Measurements from ENCODE around the gene CYSTM1. TPM values are rescaled to one million over a fixed set of nuclear protein-coding genes. Genes with fewer than 3 reads are reported as not detected.

Gene CYSTM1
- total RNA-seq, 1 donor from 2014 or later: 11.4 TPM

GRCh38 chr5:140215276-140215675 lies 40.3 kb downstream of the CYSTM1 start:
- H3K27ac Mint-ChIP-seq: no peak overlapping the region
- no peak for DNase-seq (ENCODE audit: low spot score in 2 of 2, unreplicated experiment in 2 of 2)
- H3K27me3 Mint-ChIP-seq (ENCODE audit: low read depth): no peaks in the 10 kb centered on the region
- TF ChIP-seq CTCF (IDR thresholded peaks at IDR 0.05; ENCODE audit: unreplicated experiment): no peak
- H3K4me3 Mint-ChIP-seq: no peak overlapping the region
- H3K4me1 Mint-ChIP-seq: no peaks in the 10 kb centered on the region
- no peaks in the 10 kb centered on the region for H3K9me3 Mint-ChIP-seq
- H3K36me3 Mint-ChIP-seq: no peaks in the 10 kb centered on the region

GRCh38 chr5:140216478-140217074 lies 41.6 kb downstream of the CYSTM1 start:
- DNase-seq (ENCODE audit: low spot score in 2 of 2, unreplicated experiment in 2 of 2): no peak
- no peak for TF ChIP-seq CTCF (IDR thresholded peaks at IDR 0.05; ENCODE audit: unreplicated experiment)
- Mint-ChIP-seq H3K9me3 (no peaks in the 10 kb centered on the region), H3K27me3 (ENCODE audit: low read depth) (no peaks in the 10 kb centered on the region), H3K27ac (no peak overlapping the region), H3K4me3 (no peak overlapping the region), H3K36me3 (no peaks in the 10 kb centered on the region), H3K4me1 (no peaks in the 10 kb centered on the region)

- H3K4me3 Mint-ChIP-seq: no peak overlapping the region
- no peaks in the 10 kb centered on the region for H3K36me3 Mint-ChIP-seq
- no peaks in the 10 kb centered on the region for H3K4me1 Mint-ChIP-seq
- DNase-seq (ENCODE audit: low spot score in 2 of 2, unreplicated experiment in 2 of 2): no peak
- H3K27ac Mint-ChIP-seq: no peak overlapping the region
- H3K9me3 Mint-ChIP-seq: no peaks in the 10 kb centered on the region
- H3K27me3 Mint-ChIP-seq (ENCODE audit: low read depth): no peaks in the 10 kb centered on the region
- no peak for TF ChIP-seq CTCF (IDR thresholded peaks at IDR 0.05; ENCODE audit: unreplicated experiment)
Observed at GRCh38 chr5:140217299-140218026, 42.5 kb downstream of the CYSTM1 start.

GRCh38 chr5:140219068-140219991 lies 44.3 kb downstream of the CYSTM1 start:
- no peak overlapping the region for H3K27ac Mint-ChIP-seq
- H3K36me3 Mint-ChIP-seq: no peaks in the 10 kb centered on the region
- no peak for DNase-seq (ENCODE audit: low spot score in 2 of 2, unreplicated experiment in 2 of 2)
- H3K4me1 Mint-ChIP-seq: no peaks in the 10 kb centered on the region
- H3K27me3 Mint-ChIP-seq (ENCODE audit: low read depth): no peaks in the 10 kb centered on the region
- no peaks in the 10 kb centered on the region for H3K9me3 Mint-ChIP-seq
- H3K4me3 Mint-ChIP-seq: no peak overlapping the region
- no peak for TF ChIP-seq CTCF (IDR thresholded peaks at IDR 0.05; ENCODE audit: unreplicated experiment)

GRCh38 chr5:140220032-140220697 lies 45.2 kb downstream of the CYSTM1 start:
- Mint-ChIP-seq H3K27me3 (ENCODE audit: low read depth) (no peaks in the 10 kb centered on the region), H3K4me3 (no peak overlapping the region), H3K36me3 (no peaks in the 10 kb centered on the region), H3K4me1 (no peaks in the 10 kb centered on the region), H3K27ac (no peak overlapping the region), H3K9me3 (no peaks in the 10 kb centered on the region)
- TF ChIP-seq CTCF (IDR thresholded peaks at IDR 0.05; ENCODE audit: unreplicated experiment): no peak
- DNase-seq (ENCODE audit: low spot score in 2 of 2, unreplicated experiment in 2 of 2): no peak

Measured in mesothelial cell of epicardium (in vitro differentiated cells).